Fibroblast of lung (primary cell): ENCODE data around the gene PIP4K2B.

Experiments
- EZH2 ChIP-seq: IDR thresholded peaks from 2 replicates; pipeline ENCODE4 v1.5.1; 2012; ENCODE audit warnings: low read length, control low read depth, mild to moderate bottlenecking; ENCODE audit errors: missing control alignments
- TF ChIP-seq, protein P1 (sequence below), 2 donors: IDR thresholded peaks in 1 of 2; conservative IDR thresholded peaks in 1 of 2; 1 replicate in 1 of 2; 2 replicates in 1 of 2; pipeline ENCODE4 v1.5.1; 2011 to 2012; ENCODE audit warnings: low read length in 2 of 2, control low read depth in 1 of 2, inconsistent platforms in 1 of 2, low read depth in 1 of 2, mild to moderate bottlenecking in 1 of 2

DNA sequence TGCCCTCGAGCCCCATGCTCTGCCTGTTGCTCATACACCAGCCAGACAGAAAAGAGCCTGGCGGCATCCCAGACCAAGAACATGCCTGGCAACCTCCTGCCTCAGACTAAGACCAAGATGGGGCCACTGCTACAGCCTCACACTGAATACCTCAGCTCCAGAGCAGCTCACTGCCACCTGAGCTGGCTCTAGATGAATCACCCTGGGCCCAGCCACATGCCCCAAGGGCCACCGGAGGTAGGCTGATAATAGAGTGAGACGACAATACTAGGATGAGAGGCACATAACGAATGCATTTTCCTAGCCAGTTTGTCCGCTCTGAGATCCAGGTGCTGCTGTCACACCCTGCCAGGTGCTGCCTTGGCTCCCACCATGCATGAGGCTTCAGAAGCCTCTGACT is 13.0 kb downstream of the PIP4K2B start:
- TF ChIP-seq, protein P1, sequence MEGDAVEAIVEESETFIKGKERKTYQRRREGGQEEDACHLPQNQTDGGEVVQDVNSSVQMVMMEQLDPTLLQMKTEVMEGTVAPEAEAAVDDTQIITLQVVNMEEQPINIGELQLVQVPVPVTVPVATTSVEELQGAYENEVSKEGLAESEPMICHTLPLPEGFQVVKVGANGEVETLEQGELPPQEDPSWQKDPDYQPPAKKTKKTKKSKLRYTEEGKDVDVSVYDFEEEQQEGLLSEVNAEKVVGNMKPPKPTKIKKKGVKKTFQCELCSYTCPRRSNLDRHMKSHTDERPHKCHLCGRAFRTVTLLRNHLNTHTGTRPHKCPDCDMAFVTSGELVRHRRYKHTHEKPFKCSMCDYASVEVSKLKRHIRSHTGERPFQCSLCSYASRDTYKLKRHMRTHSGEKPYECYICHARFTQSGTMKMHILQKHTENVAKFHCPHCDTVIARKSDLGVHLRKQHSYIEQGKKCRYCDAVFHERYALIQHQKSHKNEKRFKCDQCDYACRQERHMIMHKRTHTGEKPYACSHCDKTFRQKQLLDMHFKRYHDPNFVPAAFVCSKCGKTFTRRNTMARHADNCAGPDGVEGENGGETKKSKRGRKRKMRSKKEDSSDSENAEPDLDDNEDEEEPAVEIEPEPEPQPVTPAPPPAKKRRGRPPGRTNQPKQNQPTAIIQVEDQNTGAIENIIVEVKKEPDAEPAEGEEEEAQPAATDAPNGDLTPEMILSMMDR (conservative IDR thresholded peaks at IDR 0.05 in 1 of 2, IDR thresholded peaks at IDR 0.05 in 1 of 2; ENCODE audit: low read depth in 1 of 2, low read length in 2 of 2) = no peak
- no peak for TF ChIP-seq EZH2
